Measurements from ENCODE around the gene NCKAP5. TPM values are rescaled to one million over a fixed set of nuclear protein-coding genes. Genes with fewer than 3 reads are reported as not detected.

NCKAP5 gene
- total RNA-seq, 1 experiment from 2014 or later = not detected

- no peak for DNase-seq (ENCODE audit: unreplicated experiment)
- H3K27me3 Mint-ChIP-seq (ENCODE audit: insufficient read depth, unreplicated experiment) = peaks cover 10% of the 10 kb centered on the region
- BruUV-seq (replicated peaks) = no TSS peak
- H3K4me3 Mint-ChIP-seq (ENCODE audit: unreplicated experiment) = no peak overlapping the region
- ChIA-PET POLR2A (no interaction called here), CTCF (interaction anchor here (0.7 to 3.4 kb wide), 4 partner anchors 49 to 1218 kb away, joined by 3 to 18 read pairs (median 5); no protein-coding TSS in a partner anchor)
- peaks cover 9% of the 10 kb centered on the region for H3K4me1 Mint-ChIP-seq (ENCODE audit: insufficient read depth, unreplicated experiment)
- H3K9me3 Mint-ChIP-seq (ENCODE audit: unreplicated experiment) = no peaks in the 10 kb centered on the region
- no peak for TF ChIP-seq CTCF (IDR thresholded peaks at IDR 0.05; ENCODE audit: unreplicated experiment)
- intact Hi-C loops (cut with micrococcal nuclease) = no loop called here
- H3K27ac Mint-ChIP-seq (ENCODE audit: low read depth, unreplicated experiment) = no peak overlapping the region
- peaks cover under 1% of the 10 kb centered on the region for H3K36me3 Mint-ChIP-seq (ENCODE audit: insufficient read depth, unreplicated experiment)
Observed at GRCh38 chr2:133568598-133568997, 335 bp upstream of the NCKAP5 start.

- POLR2A ChIA-PET = no interaction called here
- Mint-ChIP-seq H3K27me3 (ENCODE audit: insufficient read depth, unreplicated experiment) (no peaks in the 10 kb centered on the region), H3K9me3 (ENCODE audit: unreplicated experiment) (no peaks in the 10 kb centered on the region), H3K36me3 (ENCODE audit: insufficient read depth, unreplicated experiment) (no peaks in the 10 kb centered on the region), H3K4me1 (ENCODE audit: insufficient read depth, unreplicated experiment) (peaks cover 9% of the 10 kb centered on the region), H3K4me3 (ENCODE audit: unreplicated experiment) (no peak overlapping the region), H3K27ac (ENCODE audit: low read depth, unreplicated experiment) (no peak overlapping the region)
- intact Hi-C loops (cut with micrococcal nuclease) = loop anchor here (5.0 kb wide), 1 partner anchor 370 kb away; no protein-coding TSS in a partner anchor
- CTCF ChIA-PET = interaction anchor here (0.5 to 4.2 kb wide), 6 partner anchors 13 to 1295 kb away, joined by 3 to 71 read pairs (median 4); no protein-coding TSS in a partner anchor
- no TSS peak for BruUV-seq (replicated peaks)
- DNase-seq (ENCODE audit: unreplicated experiment) = no peak
- TF ChIP-seq CTCF (IDR thresholded peaks at IDR 0.05; ENCODE audit: unreplicated experiment) = no peak
Observed at GRCh38 chr2:133562558-133562957, 5.7 kb downstream of the NCKAP5 start.

GRCh38 chr2:133561045-133561852, 7.0 kb downstream of the NCKAP5 start:
- BruUV-seq (replicated peaks) = no TSS peak
- CTCF ChIA-PET = interaction anchor here (0.5 to 4.2 kb wide), 32 partner anchors 14 to 1292 kb away, joined by 3 to 71 read pairs (median 4); no protein-coding TSS in a partner anchor
- Mint-ChIP-seq H3K9me3 (ENCODE audit: unreplicated experiment) (no peaks in the 10 kb centered on the region), H3K27ac (ENCODE audit: low read depth, unreplicated experiment) (no peak overlapping the region), H3K27me3 (ENCODE audit: insufficient read depth, unreplicated experiment) (no peaks in the 10 kb centered on the region), H3K4me3 (ENCODE audit: unreplicated experiment) (no peak overlapping the region), H3K4me1 (ENCODE audit: insufficient read depth, unreplicated experiment) (no peaks in the 10 kb centered on the region), H3K36me3 (ENCODE audit: insufficient read depth, unreplicated experiment) (no peaks in the 10 kb centered on the region)
- peak; percentile 14 for DNase-seq (ENCODE audit: unreplicated experiment)
- peak; percentile 59 for TF ChIP-seq CTCF (IDR thresholded peaks at IDR 0.05; ENCODE audit: unreplicated experiment)
- POLR2A ChIA-PET = no interaction called here
- intact Hi-C loops (cut with micrococcal nuclease) = loop anchor here (1.0 to 5.0 kb wide), 5 partner anchors 220 to 1014 kb away; no protein-coding TSS in a partner anchor

- Mint-ChIP-seq H3K4me3 (ENCODE audit: unreplicated experiment) (no peak overlapping the region), H3K4me1 (ENCODE audit: insufficient read depth, unreplicated experiment) (no peaks in the 10 kb centered on the region), H3K36me3 (ENCODE audit: insufficient read depth, unreplicated experiment) (no peaks in the 10 kb centered on the region), H3K27ac (ENCODE audit: low read depth, unreplicated experiment) (no peak overlapping the region), H3K27me3 (ENCODE audit: insufficient read depth, unreplicated experiment) (no peaks in the 10 kb centered on the region), H3K9me3 (ENCODE audit: unreplicated experiment) (no peaks in the 10 kb centered on the region)
- TF ChIP-seq CTCF (IDR thresholded peaks at IDR 0.05; ENCODE audit: unreplicated experiment) = no peak
- no peak for DNase-seq (ENCODE audit: unreplicated experiment)
- ChIA-PET CTCF (no interaction called here), POLR2A (interaction anchor here (0.7 kb wide), 1 partner anchor 1209 kb away, joined by 3 read pairs; no protein-coding TSS in a partner anchor)
- BruUV-seq (replicated peaks) = no TSS peak
- intact Hi-C loops (cut with micrococcal nuclease) = no loop called here
Observed at GRCh38 chr2:133557614-133558013, 10.6 kb downstream of the NCKAP5 start.

Data from MCF 10A (cell line).